Spleen (tissue), 7 donors: Measurements from ENCODE around the gene MAP7D3.

Source experiments
- CTCF ChIP-seq, 11 experiments: fragments of 200-600 bp in 7 of 11; fragments of 450-650 bp in 4 of 11; sonication (generic) in 4 of 11; IDR thresholded peaks in 8 of 11; conservative IDR thresholded peaks in 3 of 11; 1 replicate in 7 of 11; 2 replicates in 4 of 11; pipeline versions ENCODE4 v1.4.0 to v1.8.0; 2016 to 2021; ENCODE audit warnings: antibody characterized with exemption in 11 of 11, inconsistent platforms in 4 of 11, mild to moderate bottlenecking in 1 of 11
- POLR2A ChIP-seq, 3 donors: fragments of 450-650 bp; IDR thresholded peaks; one replicate each; pipeline ENCODE4 v1.5.1; 2017; ENCODE audit warnings: antibody characterized with exemption in 3 of 3, mild to moderate bottlenecking in 1 of 3
- POLR2AphosphoS5 ChIP-seq, 3 donors: sonication (generic); formaldehyde crosslinking; IDR thresholded peaks; one replicate each; pipeline ENCODE4 v1.5.1; 2017; ENCODE audit warnings: antibody characterized with exemption in 3 of 3
- donor health status: DM: no; HTN: no; CAD: no; lungs with moderate emphysema.
- donor health status: DM: no; HTN: no; CAD: no.
- donor health status: DM: no; HTN: no; CAD: no.

- TF ChIP-seq CTCF (IDR thresholded peaks at IDR 0.05 in 8 of 11, conservative IDR thresholded peaks at IDR 0.05 in 3 of 11): no peak
- TF ChIP-seq POLR2AphosphoS5 (IDR thresholded peaks at IDR 0.05): no peak
- no peak for TF ChIP-seq POLR2A (IDR thresholded peaks at IDR 0.05)
Observed at GRCh38 chrX:136210243-136210642, 41.0 kb downstream of the MAP7D3 start.
